Retinal pigment epithelial cell (primary cell): ENCODE results near the gene TMEM40.

Experiments
- DNase-seq: peaks from one replicate; pipeline ENCODE4 v3.0.0-alpha.2; 2010; ENCODE audit warnings: low read depth
- H3K4me3 ChIP-seq: 2 replicates; pipeline ENCODE4 v1.5.1; 2011; ENCODE audit warnings: mild to moderate bottlenecking, low read length, control low read depth, moderate library complexity
- CTCF ChIP-seq: conservative IDR thresholded peaks from 2 replicates; pipeline ENCODE4 v1.5.1; 2011; ENCODE audit warnings: low read depth, low read length, control low read depth, inconsistent platforms

The TMEM40 gene

GRCh38 chr3:12759097-12759679 is at the start of gene TMEM40:
TSS of gene TMEM40 (minus strand) at chr3:12759259. CDS start at chr3:12749832, 9,427 bp downstream.
- no peak for TF ChIP-seq CTCF
- no peak within 1 kb of the TSS for H3K4me3 ChIP-seq
- no peak for DNase-seq

- no peak for TF ChIP-seq CTCF
- H3K4me3 ChIP-seq, result no peak overlapping the region
- DNase-seq, result no peak
These were observed 49.5 kb upstream of the TMEM40 start for GRCh38 chr3:12808587-12808986.

- no peak for DNase-seq
- no peak for TF ChIP-seq CTCF
- H3K4me3 ChIP-seq, result no peak overlapping the region
These were observed 48.7 kb upstream of the TMEM40 start for GRCh38 chr3:12807601-12808359.

- no peak for TF ChIP-seq CTCF
- H3K4me3 ChIP-seq, result no peak overlapping the region
- no peak for DNase-seq
These were observed 48.0 kb upstream of the TMEM40 start for GRCh38 chr3:12807066-12807465.

- DNase-seq, result no peak
- H3K4me3 ChIP-seq, result no peak overlapping the region
- no peak for TF ChIP-seq CTCF
These were observed 44.3 kb upstream of the TMEM40 start for GRCh38 chr3:12803371-12803770.

GRCh38 chr3:12799525-12800440 is 40.7 kb upstream of the TMEM40 start:
- no peak for DNase-seq
- TF ChIP-seq CTCF, result no peak
- no peak overlapping the region for H3K4me3 ChIP-seq
